ENCODE measurements around the gene SIPA1. TPM values are rescaled to one million over a fixed set of nuclear protein-coding genes. Genes with fewer than 3 reads are reported as not detected.

SIPA1 gene
- total RNA-seq, 1 experiment from 2014 or later, result 30.0 TPM

- intact Hi-C loops (cut with micrococcal nuclease; ENCODE audit: unreplicated experiment), result loop anchor here (10.0 kb wide), 1 partner anchor 78 kb away; no protein-coding TSS in a partner anchor
- Histone ChIP-seq H3K36me3 (ENCODE audit: insufficient read depth, low read length, poor library complexity, severe bottlenecking) (peaks cover 59% of the 10 kb centered on the region), H3K4me3 (ENCODE audit: low read depth, low read length, poor library complexity, severe bottlenecking) (no peak overlapping the region), H3K9me3 (ENCODE audit: low read depth, low read length, poor library complexity, severe bottlenecking) (no peaks in the 10 kb centered on the region), H3K27ac (ENCODE audit: low read depth, low read length, poor library complexity, severe bottlenecking) (no peak overlapping the region), H3K4me1 (ENCODE audit: insufficient read depth, low read length, poor library complexity, severe bottlenecking) (no peaks in the 10 kb centered on the region), H3K27me3 (replicated peaks; ENCODE audit: insufficient read depth, low read depth, low read length, poor library complexity) (no peaks in the 10 kb centered on the region)
- TF ChIP-seq EZH2 (IDR thresholded peaks at IDR 0.05; ENCODE audit: borderline replicate concordance, low read depth, low read length, poor library complexity, severe bottlenecking) (no peak), CTCF (conservative IDR thresholded peaks at IDR 0.05; ENCODE audit: low read depth, low read length) (no peak)
- CTCF ChIA-PET, result no interaction called here
- POLR2A ChIA-PET (ENCODE audit: low non-redundant PET), result no interaction called here
- DNase-seq (ENCODE audit: low spot score), result no peak
- BruUV-seq (replicated peaks), result no TSS peak
Measured at GRCh38 chr11:65627202-65627601, 10.7 kb upstream of the SIPA1 start.

- Histone ChIP-seq H3K4me1 (ENCODE audit: insufficient read depth, low read length, poor library complexity, severe bottlenecking) (no peaks in the 10 kb centered on the region), H3K36me3 (ENCODE audit: insufficient read depth, low read length, poor library complexity, severe bottlenecking) (peaks cover 57% of the 10 kb centered on the region), H3K27me3 (replicated peaks; ENCODE audit: insufficient read depth, low read depth, low read length, poor library complexity) (no peaks in the 10 kb centered on the region), H3K27ac (ENCODE audit: low read depth, low read length, poor library complexity, severe bottlenecking) (no peak overlapping the region), H3K9me3 (ENCODE audit: low read depth, low read length, poor library complexity, severe bottlenecking) (no peaks in the 10 kb centered on the region), H3K4me3 (ENCODE audit: low read depth, low read length, poor library complexity, severe bottlenecking) (no peak overlapping the region)
- ChIA-PET POLR2A (ENCODE audit: low non-redundant PET) (no interaction called here), CTCF (no interaction called here)
- no TSS peak for BruUV-seq (replicated peaks)
- TF ChIP-seq CTCF (conservative IDR thresholded peaks at IDR 0.05; ENCODE audit: low read depth, low read length), result no peak
- TF ChIP-seq EZH2 (IDR thresholded peaks at IDR 0.05; ENCODE audit: borderline replicate concordance, low read depth, low read length, poor library complexity, severe bottlenecking), result no peak
- no peak for DNase-seq (ENCODE audit: low spot score)
- intact Hi-C loops (cut with micrococcal nuclease; ENCODE audit: unreplicated experiment), result loop anchor here (10.0 kb wide), 1 partner anchor 75 kb away; no protein-coding TSS in a partner anchor
Measured at GRCh38 chr11:65629579-65629978, 8.3 kb upstream of the SIPA1 start.

GRCh38 chr11:65630215-65630614 is 7.7 kb upstream of the SIPA1 start:
- Histone ChIP-seq H3K27ac (ENCODE audit: low read depth, low read length, poor library complexity, severe bottlenecking) (no peak overlapping the region), H3K4me1 (ENCODE audit: insufficient read depth, low read length, poor library complexity, severe bottlenecking) (no peaks in the 10 kb centered on the region), H3K9me3 (ENCODE audit: low read depth, low read length, poor library complexity, severe bottlenecking) (no peaks in the 10 kb centered on the region), H3K4me3 (ENCODE audit: low read depth, low read length, poor library complexity, severe bottlenecking) (no peak overlapping the region), H3K27me3 (replicated peaks; ENCODE audit: insufficient read depth, low read depth, low read length, poor library complexity) (no peaks in the 10 kb centered on the region), H3K36me3 (ENCODE audit: insufficient read depth, low read length, poor library complexity, severe bottlenecking) (peaks cover 63% of the 10 kb centered on the region)
- TF ChIP-seq EZH2 (IDR thresholded peaks at IDR 0.05; ENCODE audit: borderline replicate concordance, low read depth, low read length, poor library complexity, severe bottlenecking), result no peak
- no peak for TF ChIP-seq CTCF (conservative IDR thresholded peaks at IDR 0.05; ENCODE audit: low read depth, low read length)
- no TSS peak for BruUV-seq (replicated peaks)
- no peak for DNase-seq (ENCODE audit: low spot score)
- intact Hi-C loops (cut with micrococcal nuclease; ENCODE audit: unreplicated experiment), result no loop called here
- POLR2A ChIA-PET (ENCODE audit: low non-redundant PET), result no interaction called here
- CTCF ChIA-PET, result no interaction called here
